K562 (cell line): ENCODE data around the gene PWP2. TPM values are rescaled to one million over a fixed set of nuclear protein-coding genes. Genes with fewer than 3 reads are reported as not detected.

Source experiments
- ATAC-seq: fragments of 200-7000 bp; cut with Tn5 transposase; 3 replicates; pipeline ENCODE4 v1.9.1; 2020; ENCODE audit warnings: moderate library complexity
- BruUV-seq: library from RNA; stranded (reverse); fragments of 400-500 nt; replicated peaks from 2 replicates; lab custom pipeline; 2021; lab: Mats Ljungman, UMichigan
- CTCF ChIA-PET: fragments of 300-600 bp; formaldehyde crosslinking; extraction: SDS; loops from one replicate; lab custom pipeline; 2021; ENCODE audit warnings: low intra/inter-chr PET ratio; lab: Yijun Ruan, JAX
- POLR2A ChIA-PET: fragments of 300-600, 350-650 bp; sonication (Branson Sonifier 250); formaldehyde crosslinking; extraction: SDS; loops from one replicate; lab custom pipeline; 2021; ENCODE audit warnings: antibody characterized with exemption, inconsistent platforms; lab: Yijun Ruan, JAX
- DNase-seq, 4 experiments: peaks; one replicate each; pipeline versions ENCODE4 v3.0.0 to v3.0.0-alpha.2; 2011 to 2018; ENCODE audit warnings: low spot score in 3 of 4, mixed read lengths in 3 of 4; ENCODE audit errors: extremely low read depth in 1 of 4
- FAIRE-seq: peaks from 2 replicates; lab custom pipeline; 2011; peaks lifted over from hg19 to GRCh38; lab: Jason Lieb, UNC
- H2AFZ ChIP-seq: 2 replicates; pipeline ENCODE4 v1.6.0; 2011; ENCODE audit warnings: low read depth, low read length, control low read depth, inconsistent platforms
- H3K27ac ChIP-seq: fragments of 200-600 bp; 3 replicates; pipeline ENCODE4 v1.8.0; 2011; ENCODE audit warnings: low read depth, mild to moderate bottlenecking, control low read depth, inconsistent platforms, low read length, moderate library complexity, mixed read lengths; ENCODE audit errors: extremely low read depth
- H3K27me3 ChIP-seq, 2 experiments: fragments of 300-600 bp in 1 of 2; 2 replicates in 1 of 2; 3 replicates in 1 of 2; pipeline versions ENCODE4 v1.6.0 to v1.8.0; 2011; ENCODE audit warnings: inconsistent platforms in 2 of 2, low read length in 2 of 2, mild to moderate bottlenecking in 1 of 2, mixed read lengths in 1 of 2, moderate library complexity in 1 of 2; ENCODE audit not compliant: control insufficient read depth in 2 of 2, insufficient read depth in 2 of 2
- H3K36me3 ChIP-seq: fragments of 300-600 bp; 3 replicates; pipeline ENCODE4 v1.8.0; 2011; ENCODE audit warnings: mild to moderate bottlenecking, low read length, inconsistent platforms; ENCODE audit not compliant: control insufficient read depth, insufficient read depth
- H3K4me1 ChIP-seq, 2 experiments: fragments of 200-600 bp in 1 of 2; replicated peaks in 1 of 2; 2 replicates in 1 of 2; 3 replicates in 1 of 2; pipeline versions ENCODE4 v1.5.1 to v1.8.0; 2011; ENCODE audit warnings: inconsistent platforms in 2 of 2, low read length in 2 of 2, mild to moderate bottlenecking in 1 of 2, mixed read lengths in 1 of 2, moderate library complexity in 1 of 2; ENCODE audit not compliant: control insufficient read depth in 2 of 2, insufficient read depth in 2 of 2
- H3K4me2 ChIP-seq: 2 replicates; pipeline ENCODE4 v1.6.1; 2011; ENCODE audit warnings: low read length, control low read depth, inconsistent platforms, mixed read lengths; ENCODE audit not compliant: insufficient read depth
- H3K4me3 ChIP-seq: fragments of 200-600 bp; sonication (generic), shearing (Covaris generic); 2 replicates; pipeline ENCODE4 v1.5.1; 2016; ENCODE audit warnings: control low read depth, inconsistent platforms
- H3K79me2 ChIP-seq: fragments of 200-600 bp; 3 replicates; pipeline ENCODE4 v1.8.0; 2011; ENCODE audit warnings: low read length, inconsistent platforms; ENCODE audit not compliant: control insufficient read depth, insufficient read depth
- H3K9ac ChIP-seq, 2 experiments: 2 replicates each; pipeline versions ENCODE4 v1.6.0 to v1.6.1; 2011; ENCODE audit warnings: low read depth in 2 of 2, low read length in 2 of 2, control low read depth in 1 of 2, inconsistent platforms in 1 of 2, mild to moderate bottlenecking in 1 of 2, mixed read lengths in 1 of 2; ENCODE audit not compliant: insufficient read depth in 1 of 2
- H3K9me1 ChIP-seq: one replicate; pipeline ENCODE4 v1.6.0; 2011; ENCODE audit warnings: inconsistent platforms, mild to moderate bottlenecking, low read length, moderate library complexity; ENCODE audit not compliant: control insufficient read depth, insufficient read depth
- H3K9me3 ChIP-seq: replicated peaks from 2 replicates; pipeline ENCODE4 v1.5.1; 2011; ENCODE audit warnings: low read depth, low read length, inconsistent platforms; ENCODE audit not compliant: control insufficient read depth, insufficient read depth
- H4K20me1 ChIP-seq: replicated peaks from 2 replicates; pipeline ENCODE4 v1.6.1; 2011; ENCODE audit warnings: low read length, inconsistent platforms, mixed read lengths; ENCODE audit not compliant: control insufficient read depth, insufficient read depth
- IRF2 ChIP-seq: sonication (generic); formaldehyde crosslinking; IDR thresholded peaks from 2 replicates; pipeline ENCODE4 v1.8.1; 2022; ENCODE audit warnings: mild to moderate bottlenecking, missing genetic modification reagents
- LARP7 ChIP-seq: fragments of 450-650 bp; IDR thresholded peaks from 2 replicates; pipeline ENCODE4 v1.6.1; 2016
- POLR2G ChIP-seq: fragments of 200-400 bp; formaldehyde crosslinking; IDR thresholded peaks from 2 replicates; pipeline ENCODE4 v1.6.1; 2017; ENCODE audit warnings: low read depth, mild to moderate bottlenecking, antibody characterized with exemption, low read length, moderate library complexity
- ZNF785 ChIP-seq: fragments of 250-450 bp; sonication (Bioruptor Pico); IDR thresholded peaks from 2 replicates; pipeline ENCODE4 v1.4.0; 2020; ENCODE audit warnings: mild to moderate bottlenecking
- ZZZ3 ChIP-seq: fragments of 450-650 bp; IDR thresholded peaks from 2 replicates; pipeline ENCODE4 v1.6.1; 2016; ENCODE audit warnings: antibody characterized with exemption, mild to moderate bottlenecking, moderate library complexity
- WGBS: fragments of 100-300 bp; shearing (Covaris generic); methylation state at CpG from one replicate; pipeline ENCODE4 v1.1.6; 2016; ENCODE audit warnings: low coverage, mixed read lengths; ENCODE audit not compliant: insufficient coverage; ENCODE audit errors: missing lambda C conversion rate; 5-methylcytosine and 5-hydroxymethylcytosine counted together
- in situ Hi-C: fragments of 300-500 bp; cut with MboI; formaldehyde crosslinking; loops from 4 replicates; pipeline ENCODE4 v1.15.0; 2018; ENCODE audit warnings: inconsistent platforms, mixed read lengths
- intact Hi-C: fragments of 100-400 bp; cut with micrococcal nuclease; formaldehyde crosslinking; loops from 2 replicates; pipeline ENCODE4 v1.14.2; 2022
- polyA plus RNA-seq, 8 experiments: library from polyadenylated mRNA; depleted of rRNA in 4 of 8; stranded (reverse) in 5 of 8; unstranded in 3 of 8; fragments of >200 nt; fragmentation: Nextera tagmentation in 2 of 8; fragmentation: Illumina TruSeq in 1 of 8; extraction: Ambion mirVana in 2 of 8; extraction: Trizol in 1 of 8; gene quantifications; 2 replicates each; pipeline versions ENCODE4 v1.2.1 to v1.2.3, GENCODE V29; 2011 to 2014; ENCODE audit warnings: inconsistent platforms in 1 of 8, missing spikeins in 1 of 8
- total RNA-seq, 7 experiments: library from RNA; depleted of rRNA in 6 of 7; stranded (reverse); fragments of >200 nt in 6 of 7; fragmentation: Illumina TruSeq in 2 of 7; extraction: Trizol in 2 of 7; gene quantifications; 2 replicates each; pipeline versions ENCODE4 v1.2.1 to v1.2.3, GENCODE V29; 2011 to 2021; ENCODE audit warnings: low replicate concordance in 1 of 7

PWP2 gene
- total and polyA plus RNA-seq, 9 of the 15 experiments (the other 6 are each of a cell fraction or from before 2014, with no cell fraction given), result 0.72 to 57.6 (median 31.1) TPM

DNA sequence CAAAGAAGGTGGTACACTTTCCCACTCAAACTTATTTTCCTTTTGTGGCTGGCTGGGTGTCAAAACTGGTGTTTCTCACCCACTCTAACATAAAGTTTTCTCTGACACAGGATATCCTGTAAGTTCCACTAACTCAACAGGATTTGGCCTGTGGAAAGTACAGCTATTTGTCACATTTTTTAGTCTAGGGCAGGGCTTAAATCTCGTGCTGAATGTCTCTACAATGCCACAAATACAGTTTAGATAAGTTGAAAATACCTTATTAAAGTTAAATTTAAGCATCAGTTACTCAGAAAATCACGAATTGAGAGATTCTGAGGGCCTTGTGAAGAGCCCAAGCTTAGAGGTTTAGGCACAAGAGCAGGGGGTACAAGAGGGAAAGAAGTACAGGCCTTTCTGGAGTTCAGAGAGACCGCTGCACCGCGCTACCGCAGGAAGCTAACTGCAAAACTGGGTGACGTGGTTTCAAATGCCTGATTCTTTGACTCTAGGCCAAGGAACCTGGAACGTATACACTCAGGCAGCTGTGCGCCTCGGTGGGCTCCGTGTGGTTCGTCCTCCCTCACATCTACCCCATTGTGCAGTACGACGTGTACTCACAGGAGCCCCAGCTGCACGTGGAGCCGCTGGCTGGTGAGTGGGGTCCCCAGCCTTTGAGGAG is 23.4 kb upstream of the PWP2 start:
- in situ Hi-C loops (no loop called here), intact Hi-C loops (no loop called here)
- Histone ChIP-seq H3K27me3 (no peaks in the 10 kb centered on the region), H4K20me1 (no peaks in the 10 kb centered on the region), H2AFZ (no peak overlapping the region), H3K27ac (no peak overlapping the region), H3K4me1 (peaks cover 4 to 6% of the 10 kb centered on the region in 2 experiments; a peak in 2 of 5 replicates), H3K79me2 (no peaks in the 10 kb centered on the region), H3K9me3 (no peaks in the 10 kb centered on the region), H3K36me3 (peaks cover 98% of the 10 kb centered on the region), H3K4me2 (no peak overlapping the region), H3K4me3 (no peak overlapping the region), H3K9me1 (no peaks in the 10 kb centered on the region), H3K9ac (peak overlapping the region in 1 of 2 experiments; percentile 61; a peak in 2 of 4 replicates)
- ChIA-PET CTCF (interaction anchor here (0.6 kb wide), 1 partner anchor 1118 kb away, joined by 3 read pairs; no protein-coding TSS in a partner anchor), POLR2A (interaction anchor here (0.8 to 3.4 kb wide), 7 partner anchors 10 to 37 kb away, joined by 3 to 14 read pairs (median 4); no protein-coding TSS in a partner anchor)
- ATAC-seq (no peak), DNase-seq (no peak), FAIRE-seq (no peak)
- no TSS peak for BruUV-seq
- 0 out of 2 replicates have a peak, but pooled peaks have one; percentile 35 for TF ChIP-seq POLR2G
- TF ChIP-seq LARP7, result no peak
- 93% methylated on average over 16 of the region's 16 CpGs for WGBS

DNA sequence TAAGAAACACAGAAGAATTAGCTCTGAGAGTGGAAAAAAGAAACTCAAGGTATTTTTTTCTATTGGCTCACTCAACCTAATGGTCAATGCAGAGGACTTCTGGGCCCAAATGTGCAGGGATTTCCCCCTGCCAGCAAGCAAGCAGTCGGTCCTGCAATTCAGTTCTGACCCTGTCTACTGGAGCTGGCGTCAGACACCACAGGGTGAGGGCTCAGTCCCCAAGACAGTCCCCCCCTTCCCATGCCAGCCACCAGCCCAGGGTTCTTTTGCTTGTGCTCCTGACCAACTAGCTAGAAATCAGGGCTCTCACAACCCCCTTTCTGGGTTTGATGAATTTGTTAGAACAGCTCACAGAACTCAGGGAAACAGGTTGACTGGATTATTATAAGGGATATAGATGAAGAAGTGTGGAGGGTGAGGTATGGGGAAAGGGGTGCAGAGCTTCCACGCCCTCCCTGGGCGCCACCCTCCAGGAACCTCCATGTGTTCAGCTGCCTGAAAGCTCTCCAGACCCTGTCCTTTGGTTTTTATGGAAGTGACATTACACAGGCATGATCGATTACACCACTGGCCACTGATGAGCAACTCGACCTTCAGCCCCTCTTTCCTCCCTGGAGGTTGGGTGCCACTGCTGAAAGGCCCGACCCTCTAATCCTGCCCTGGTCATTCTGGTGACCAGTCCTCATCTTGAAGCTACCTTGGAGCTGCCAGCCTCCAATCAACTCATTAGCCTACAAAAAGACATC is 22.5 kb upstream of the PWP2 start:
- Histone ChIP-seq H3K4me1 (peaks cover 4 to 6% of the 10 kb centered on the region in 2 experiments; a peak in 2 of 5 replicates), H2AFZ (no peak overlapping the region), H4K20me1 (no peaks in the 10 kb centered on the region), H3K36me3 (peaks cover 98% of the 10 kb centered on the region), H3K4me2 (no peak overlapping the region), H3K9ac (no peak overlapping the region), H3K27ac (no peak overlapping the region), H3K9me1 (no peaks in the 10 kb centered on the region), H3K79me2 (no peaks in the 10 kb centered on the region), H3K27me3 (no peaks in the 10 kb centered on the region), H3K9me3 (no peaks in the 10 kb centered on the region), H3K4me3 (no peak overlapping the region)
- TF ChIP-seq ZNF785 (CRISPR knock-in tag), result no peak
- no peak for TF ChIP-seq ZZZ3
- TF ChIP-seq IRF2, result no peak
- in situ Hi-C loops, result no loop called here
- 89% methylated on average over 7 of the region's 7 CpGs for WGBS
- FAIRE-seq, result no peak
- intact Hi-C loops, result no loop called here
- ATAC-seq, result no peak
- POLR2A ChIA-PET, result interaction anchor here (0.8 to 3.4 kb wide), 7 partner anchors 9 to 38 kb away, joined by 3 to 14 read pairs (median 4); no protein-coding TSS in a partner anchor
- no peak for DNase-seq
- CTCF ChIA-PET, result interaction anchor here (0.6 kb wide), 2 partner anchors 358 to 1117 kb away, joined by 3 read pairs; no protein-coding TSS in a partner anchor
- no TSS peak for BruUV-seq
